G401 (cell line): ENCODE data around the gene SLC7A9. TPM values are rescaled to one million over a fixed set of nuclear protein-coding genes. Genes with fewer than 3 reads are reported as not detected.

ENCODE experiments used
- DNase-seq: peaks from one replicate; pipeline ENCODE4 v3.0.0-alpha.2; 2015; ENCODE audit warnings: low spot score
- in situ Hi-C: cut with HindIII; loops from 2 replicates; pipeline ENCODE4 v1.10.0; 2016; ENCODE audit warnings: low sequenced_read_pairs, mixed read lengths
- total RNA-seq: library from RNA; depleted of rRNA; stranded (reverse); fragments of >200 nt; shearing (Covaris generic); gene quantifications from 2 replicates; pipeline ENCODE4 v1.2.3, GENCODE V29; 2014; rRNA removed

SLC7A9 gene
- 0.51 TPM in 1 of 2 replicates, not detected in the other for total RNA-seq

DNA sequence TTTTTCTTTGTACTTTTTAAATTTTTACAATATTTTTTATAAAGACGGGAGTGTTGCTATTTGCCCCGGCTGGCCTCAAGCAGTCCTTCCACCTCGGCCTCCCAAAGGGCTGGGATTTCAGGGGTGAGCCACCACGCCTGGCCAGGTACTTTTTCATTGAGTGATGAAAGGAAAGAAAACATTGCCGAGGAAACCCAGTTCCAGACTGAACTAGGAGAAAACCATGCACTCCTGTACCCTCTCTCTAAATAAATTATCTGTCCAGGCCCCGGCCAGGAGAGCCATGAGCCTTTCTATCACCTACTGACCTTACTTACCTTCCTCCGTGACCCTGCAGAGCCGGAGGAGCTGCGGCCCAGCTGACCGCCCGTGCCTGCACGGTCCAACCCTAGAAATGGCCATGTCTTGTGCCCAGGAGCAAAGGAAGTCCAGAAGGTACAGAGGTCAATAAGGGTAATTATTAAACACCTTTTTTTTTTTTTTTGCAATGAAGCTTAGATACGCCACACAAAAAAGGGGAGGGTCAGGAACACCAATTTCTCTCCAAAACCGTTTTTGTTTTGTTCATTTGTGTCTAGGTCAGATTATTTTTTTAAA, at the start of gene SLC7A9:
Gene SLC7A9 (minus strand): TSS at position 399 of the 597 bp plus-strand sequence. CDS start 1,233 bp downstream, outside the sequence.
- in situ Hi-C loops = no loop called here
- DNase-seq = no peak

GRCh38 chr19:32919365-32919764, 49.8 kb upstream of the SLC7A9 start:
- in situ Hi-C loops = no loop called here
- DNase-seq = no peak

GRCh38 chr19:32917616-32917996, 48.0 kb upstream of the SLC7A9 start:
- no peak for DNase-seq
- in situ Hi-C loops = no loop called here

- in situ Hi-C loops = no loop called here
Observed at GRCh38 chr19:32916969-32917615, 47.5 kb upstream of the SLC7A9 start.

DNA sequence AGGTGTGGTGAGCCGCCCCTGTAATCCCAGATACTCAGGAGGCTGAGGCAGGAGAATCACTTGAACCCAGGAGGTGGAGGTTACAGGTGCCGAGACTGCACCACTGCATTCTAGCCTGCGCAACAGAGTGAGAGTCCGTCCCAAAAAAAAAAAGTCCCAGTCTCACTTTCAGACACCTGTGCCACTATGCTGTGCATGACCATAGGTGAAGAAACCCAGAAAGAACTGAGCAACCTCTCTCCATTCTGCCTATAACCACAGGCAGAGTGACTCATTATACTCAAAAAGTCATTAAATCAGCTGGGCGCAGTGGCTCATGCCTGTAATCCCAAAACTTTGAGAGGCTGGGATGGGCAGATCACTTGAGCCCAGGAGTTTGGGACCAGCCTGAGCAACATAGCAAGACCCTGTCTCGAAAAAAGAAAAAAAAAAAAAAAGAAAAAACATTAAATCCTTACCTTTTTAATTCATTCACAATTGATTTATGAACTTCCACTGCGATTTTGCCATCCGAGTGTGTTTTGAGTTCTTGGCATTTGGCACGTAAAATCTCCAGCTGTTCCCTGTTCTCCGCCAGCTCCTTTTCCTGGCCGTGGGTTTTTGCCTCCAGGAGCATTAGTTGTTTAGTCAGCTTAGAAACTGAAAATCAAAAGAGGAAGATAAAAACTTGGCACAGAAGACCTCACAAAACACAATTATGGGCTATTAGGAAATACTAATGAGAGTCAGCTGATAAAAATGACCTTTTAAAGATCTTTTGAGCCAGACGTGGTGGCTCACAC, 45.5 kb upstream of the SLC7A9 start:
- in situ Hi-C loops = no loop called here
- DNase-seq = peak; percentile 0

More at GRCh38 chr19:32916969-32917615, 47.5 kb upstream of the SLC7A9 start:
- no peak for DNase-seq

GRCh38 chr19:32911467-32911866, 41.9 kb upstream of the SLC7A9 start:
- in situ Hi-C loops = no loop called here
- no peak for DNase-seq

- no peak for DNase-seq
- in situ Hi-C loops = no loop called here
Observed at GRCh38 chr19:32910874-32911273, 41.3 kb upstream of the SLC7A9 start.

GRCh38 chr19:32910094-32910493, 40.5 kb upstream of the SLC7A9 start:
- in situ Hi-C loops = no loop called here
- no peak for DNase-seq

DNA sequence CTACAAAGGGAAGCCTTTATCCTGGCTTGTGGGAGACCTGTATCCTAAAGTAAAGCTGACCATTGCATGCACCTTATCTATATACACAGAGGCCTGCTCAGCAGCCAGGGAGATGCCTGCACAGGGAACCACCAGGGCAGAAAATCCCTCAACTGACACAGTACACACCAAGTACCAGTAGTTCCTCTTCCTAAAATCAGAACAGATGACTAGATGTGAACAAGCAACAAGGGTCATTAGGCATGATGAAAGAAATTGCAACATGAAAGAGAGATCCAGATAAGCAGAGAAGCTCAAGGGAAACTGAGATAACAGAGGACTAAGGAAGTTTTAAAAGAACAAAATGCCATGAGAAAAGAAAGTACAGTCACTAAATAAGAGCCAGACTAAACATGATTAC, 39.7 kb upstream of the SLC7A9 start:
- no peak for DNase-seq
- in situ Hi-C loops = no loop called here

DNA sequence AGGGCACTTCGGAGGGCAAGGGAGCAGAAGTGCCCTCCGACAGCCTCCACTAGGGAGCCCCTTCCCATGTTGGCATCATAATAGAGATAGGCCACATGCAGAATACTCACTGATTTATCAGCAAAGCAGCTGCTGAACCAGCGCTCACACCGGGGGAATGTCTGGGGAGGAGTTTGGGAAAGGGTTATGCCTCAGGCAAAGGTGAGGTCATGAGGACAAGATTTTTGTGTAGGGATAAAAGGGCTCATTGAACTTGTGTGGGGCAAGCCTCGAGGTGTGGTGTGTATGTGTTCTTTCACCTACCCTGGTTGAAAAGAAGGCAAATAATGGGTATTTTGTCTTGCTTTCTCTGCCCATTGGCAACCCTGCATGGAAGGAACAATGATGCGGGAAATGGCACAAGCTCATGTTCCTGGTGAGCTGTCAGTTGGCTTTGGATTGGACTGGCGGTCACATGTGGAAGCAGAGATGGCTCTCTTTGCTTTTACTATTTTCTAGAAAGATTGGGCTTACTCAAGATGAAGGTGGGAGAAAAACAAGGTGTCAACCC, 39.1 kb upstream of the SLC7A9 start:
- in situ Hi-C loops = no loop called here
- DNase-seq = no peak

DNA sequence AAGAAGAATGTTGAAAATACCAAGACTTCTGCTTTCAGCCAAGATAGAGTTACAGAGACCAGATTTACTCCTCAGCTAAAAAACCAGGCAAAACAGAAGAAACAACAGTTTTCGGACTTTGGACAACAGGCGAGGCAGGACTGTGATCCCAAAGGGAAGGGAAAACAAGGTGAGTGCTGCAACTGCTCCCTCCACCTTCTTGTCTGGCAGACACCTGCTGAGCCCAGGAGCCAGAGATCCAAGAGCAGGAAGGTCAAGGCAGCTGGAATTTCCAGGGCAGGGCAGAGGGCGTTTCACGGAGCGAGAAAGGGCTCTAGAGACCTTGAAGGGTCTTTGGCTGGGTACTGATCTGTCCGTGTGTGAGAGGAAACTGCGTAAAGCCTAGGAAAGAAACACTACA, 32.9 kb upstream of the SLC7A9 start:
- DNase-seq = no peak
- in situ Hi-C loops = no loop called here

- in situ Hi-C loops = no loop called here
- DNase-seq = no peak
Observed at GRCh38 chr19:32901504-32902161, 32.1 kb upstream of the SLC7A9 start.

- in situ Hi-C loops = no loop called here
- no peak for DNase-seq
Observed at GRCh38 chr19:32896516-32897214, 27.1 kb upstream of the SLC7A9 start.

DNA sequence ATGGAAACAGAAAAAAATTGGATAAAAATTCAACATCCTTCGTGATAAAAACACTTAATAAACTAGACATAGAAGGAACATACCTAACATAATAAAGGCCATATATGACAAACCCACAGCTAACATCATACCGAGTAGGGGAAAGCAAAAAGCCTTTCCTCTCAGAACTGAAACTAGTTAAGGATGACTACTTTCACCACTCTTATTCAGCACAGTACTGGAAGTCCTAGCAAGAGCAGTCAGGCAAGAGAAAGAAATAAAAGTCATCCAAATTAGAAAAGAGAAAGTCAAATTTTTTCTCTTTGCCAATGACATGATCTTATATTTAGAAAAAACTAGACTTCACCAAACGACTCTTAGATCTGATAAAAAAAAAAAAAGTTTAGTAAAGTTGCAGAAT, 25.8 kb upstream of the SLC7A9 start:
- DNase-seq = no peak
- in situ Hi-C loops = no loop called here

GRCh38 chr19:32891609-32892008, 22.0 kb upstream of the SLC7A9 start:
- in situ Hi-C loops = no loop called here
- no peak for DNase-seq

DNA sequence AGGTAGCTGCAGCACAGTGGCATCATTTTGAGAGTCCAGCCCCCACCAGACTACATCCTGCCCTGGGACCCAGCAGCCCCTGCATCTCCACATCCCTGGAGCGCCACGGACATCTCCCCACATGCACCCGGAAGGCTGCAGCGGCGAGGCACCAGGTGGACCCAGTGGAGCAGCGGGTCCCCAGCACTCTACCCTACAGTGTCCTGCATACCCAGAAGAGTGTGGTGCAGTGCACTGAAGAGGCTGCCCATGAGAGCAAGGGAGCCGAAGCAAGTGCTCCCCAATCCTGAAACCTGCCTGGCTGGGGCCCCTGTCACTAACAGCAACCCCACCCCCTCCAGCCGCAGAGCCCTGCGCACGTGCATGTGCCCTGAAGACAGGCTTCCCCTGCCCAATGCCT, 21.3 kb upstream of the SLC7A9 start:
- in situ Hi-C loops = no loop called here

DNA sequence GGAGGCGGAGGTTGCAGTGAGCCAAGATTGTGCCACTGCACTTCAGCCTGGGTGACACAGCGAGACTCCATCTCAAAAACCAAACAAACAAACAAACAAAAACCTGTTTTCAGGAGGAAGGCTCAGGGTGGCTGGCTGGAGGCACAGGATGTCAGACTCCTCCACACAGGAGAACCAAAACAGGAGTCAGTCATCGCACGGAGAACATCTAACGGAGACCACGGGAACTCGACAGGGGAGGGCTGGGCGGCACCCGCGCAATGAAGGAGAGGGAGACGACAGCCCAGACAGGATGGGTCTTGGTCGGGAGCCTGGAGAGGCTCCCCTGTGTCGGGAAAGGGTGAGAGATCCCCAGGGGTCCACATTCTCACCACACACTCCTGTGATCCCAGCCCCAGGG, 20.8 kb upstream of the SLC7A9 start:
- in situ Hi-C loops = no loop called here
- DNase-seq = no peak

More for the DNA sequence above, 21.3 kb upstream of the SLC7A9 start:
- DNase-seq = no peak

- DNase-seq = no peak
- in situ Hi-C loops = no loop called here
Observed at GRCh38 chr19:32889137-32889934, 19.8 kb upstream of the SLC7A9 start.
